Uterus (tissue), 4 donors: ENCODE data around the gene HOTAIR. TPM values are rescaled to one million over a fixed set of nuclear protein-coding genes. Genes with fewer than 3 reads are reported as not detected.

Source experiments
- DNase-seq, 2 donors: peaks; one replicate each; pipeline ENCODE4 v3.0.0-alpha.2; 2019 to 2020
- H3K27ac ChIP-seq, 2 donors: fragments of 200-600 bp; sonication (generic); 1 replicate in 1 of 2; 2 replicates in 1 of 2; pipeline ENCODE4 v1.5.1; 2016 to 2018
- H3K27me3 ChIP-seq, 2 donors: fragments of 200-600 bp; sonication (generic); one replicate each; pipeline ENCODE4 v1.5.1; 2018 to 2019; ENCODE audit warnings: control low read depth in 1 of 2
- H3K36me3 ChIP-seq, 2 donors: fragments of 200-600 bp; sonication (generic); one replicate each; pipeline ENCODE4 v1.5.1; 2019; ENCODE audit warnings: control low read depth in 1 of 2
- H3K4me1 ChIP-seq, 2 donors: fragments of 200-600 bp; sonication (generic); one replicate each; pipeline ENCODE4 v1.5.1; 2018 to 2019; ENCODE audit warnings: control low read depth in 1 of 2
- H3K4me3 ChIP-seq, 2 donors: fragments of 200-600 bp; sonication (generic); 1 replicate in 1 of 2; 2 replicates in 1 of 2; pipeline ENCODE4 v1.5.1; 2018 to 2019; ENCODE audit warnings: mild to moderate bottlenecking in 1 of 2
- H3K9me3 ChIP-seq, 2 donors: fragments of 200-600 bp; sonication (generic); one replicate each; pipeline ENCODE4 v1.5.1; 2019; ENCODE audit warnings: control low read depth in 1 of 2
- CTCF ChIP-seq, 4 experiments: fragments of 200-600 bp in 2 of 4; fragments of 450-650 bp in 2 of 4; sonication (generic) in 2 of 4; IDR thresholded peaks; one replicate each; pipeline ENCODE4 v1.5.1; 2016 to 2019; ENCODE audit warnings: antibody characterized with exemption in 4 of 4, mild to moderate bottlenecking in 2 of 4, moderate library complexity in 1 of 4
- POLR2A ChIP-seq, 2 donors: fragments of 450-650 bp; IDR thresholded peaks; one replicate each; pipeline ENCODE4 v1.6.1; 2016; ENCODE audit warnings: antibody characterized with exemption in 2 of 2, mild to moderate bottlenecking in 1 of 2, moderate library complexity in 1 of 2
- intact Hi-C: fragments of 100-400 bp; cut with DNase I; formaldehyde crosslinking; loops from one replicate; pipeline ENCODE4 v1.15.1; 2023; ENCODE audit warnings: low total_unique reads
- total RNA-seq, 4 donors: library from RNA; depleted of rRNA in 3 of 4; stranded (reverse); fragments of >200 nt in 3 of 4; gene quantifications; one replicate each; pipeline versions ENCODE4 v1.1.0 to v1.2.4, GENCODE V29; 2014 to 2023
- donor health status: DM: yes; HTN: yes; CAD: no.

HOTAIR gene
- total RNA-seq, 4 donors from 2014 or later, result 1.2 to 4.1 (median 2.1) TPM; not detected in 1

GRCh38 chr12:53950789-53951576 lies 23.8 kb downstream of the HOTAIR start:
- H3K36me3 ChIP-seq, result no peaks in the 10 kb centered on the region
- TF ChIP-seq CTCF (IDR thresholded peaks at IDR 0.05), result no peak
- TF ChIP-seq POLR2A (IDR thresholded peaks at IDR 0.05), result no peak
- no peak overlapping the region for H3K27ac ChIP-seq
- intact Hi-C loops, result no loop called here
- peak in 1 of 2 donors; percentile 11 for DNase-seq
- H3K27me3 ChIP-seq, result peaks cover 26 to 81% of the 10 kb centered on the region in 2 donors
- no peaks in the 10 kb centered on the region for H3K9me3 ChIP-seq
- H3K4me1 ChIP-seq, result no peaks in the 10 kb centered on the region
- H3K4me3 ChIP-seq, result no peak overlapping the region

- DNase-seq, result no peak
- Histone ChIP-seq H3K4me1 (no peaks in the 10 kb centered on the region), H3K36me3 (no peaks in the 10 kb centered on the region), H3K27me3 (peaks cover 21 to 82% of the 10 kb centered on the region in 2 donors), H3K27ac (no peak overlapping the region), H3K4me3 (no peak overlapping the region), H3K9me3 (no peaks in the 10 kb centered on the region)
- intact Hi-C loops, result no loop called here
- TF ChIP-seq CTCF (IDR thresholded peaks at IDR 0.05) (no peak), POLR2A (IDR thresholded peaks at IDR 0.05) (no peak)
Measured at GRCh38 chr12:53950437-53950773, 24.3 kb downstream of the HOTAIR start.

GRCh38 chr12:53949631-53950436 lies 24.9 kb downstream of the HOTAIR start:
- no peak for TF ChIP-seq CTCF (IDR thresholded peaks at IDR 0.05)
- TF ChIP-seq POLR2A (IDR thresholded peaks at IDR 0.05), result no peak
- no peak overlapping the region for H3K27ac ChIP-seq
- intact Hi-C loops, result no loop called here
- peaks cover 17 to 85% of the 10 kb centered on the region in 2 donors for H3K27me3 ChIP-seq
- no peaks in the 10 kb centered on the region for H3K36me3 ChIP-seq
- no peak overlapping the region for H3K4me3 ChIP-seq
- no peaks in the 10 kb centered on the region for H3K4me1 ChIP-seq
- no peaks in the 10 kb centered on the region for H3K9me3 ChIP-seq
- no peak for DNase-seq

DNA sequence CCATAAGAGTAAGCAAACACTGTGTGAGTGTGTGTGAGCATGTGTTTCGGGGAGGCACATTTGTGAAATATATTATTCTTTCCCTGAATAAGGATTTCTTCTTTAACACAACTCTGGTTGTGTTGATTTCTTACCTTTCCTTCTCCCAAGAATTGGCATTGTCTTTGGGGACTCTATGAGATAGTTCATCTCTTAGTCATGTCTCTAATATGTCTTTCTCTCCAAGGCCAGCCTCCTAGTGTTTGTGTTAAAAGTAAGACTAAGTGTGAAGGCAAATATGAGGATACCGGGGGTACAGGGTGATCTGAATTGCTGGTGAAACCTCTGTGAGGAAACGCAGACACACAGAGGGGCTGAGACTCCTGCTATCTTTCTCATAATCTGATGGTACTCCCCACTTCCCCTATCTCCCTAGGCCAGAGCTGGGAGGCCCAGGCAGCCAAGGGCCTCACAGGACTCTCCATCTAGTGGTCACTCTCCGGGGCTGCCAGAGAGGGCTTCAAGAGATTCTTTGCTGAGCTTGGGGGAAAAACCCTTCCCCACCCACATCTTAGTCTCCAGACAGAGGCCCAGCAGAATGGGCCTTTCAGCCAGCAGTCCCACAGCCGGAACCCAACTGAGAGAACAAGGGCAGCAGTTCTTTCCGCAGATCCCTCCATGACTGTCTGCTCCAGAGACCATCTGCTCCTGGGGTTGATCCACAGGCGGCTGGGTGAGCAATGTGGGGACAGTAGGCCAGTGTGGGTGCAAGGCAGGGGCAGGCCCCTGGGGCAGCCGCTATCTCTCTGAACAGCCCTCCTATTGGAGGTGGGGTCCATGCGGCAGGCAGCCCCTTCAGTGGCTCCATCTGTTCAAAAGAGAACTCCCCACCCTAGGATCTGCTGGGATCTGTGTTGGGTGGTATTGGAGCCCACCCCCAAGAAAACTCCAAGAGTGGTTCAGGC lies 25.8 kb downstream of the HOTAIR start:
- Histone ChIP-seq H3K9me3 (no peaks in the 10 kb centered on the region), H3K4me1 (no peaks in the 10 kb centered on the region), H3K36me3 (no peaks in the 10 kb centered on the region), H3K4me3 (no peak overlapping the region), H3K27me3 (peaks cover 12 to 85% of the 10 kb centered on the region in 2 donors), H3K27ac (no peak overlapping the region)
- DNase-seq, result no peak
- intact Hi-C loops, result no loop called here
- no peak for TF ChIP-seq CTCF (IDR thresholded peaks at IDR 0.05)
